Umbilical cord (tissue), 2 donors: Measurements from ENCODE around the gene USB1. TPM values are rescaled to one million over a fixed set of nuclear protein-coding genes. Genes with fewer than 3 reads are reported as not detected.
"Not testable (repeated sequence)": the region's sequence is repeated elsewhere in the genome, so short reads cannot be mapped to it uniquely, and the experiment has no call there.

Source experiments
- DNase-seq: peaks from one replicate; pipeline ENCODE4 v3.0.0-alpha.2; 2015; ENCODE audit warnings: low spot score
- total RNA-seq: library from RNA; depleted of rRNA; stranded (reverse); fragments of >200 nt; gene quantifications from one replicate; pipeline ENCODE4 v1.2.3, GENCODE V29; 2014; ENCODE audit warnings: low replicate concordance; ENCODE audit not compliant: insufficient read depth

The USB1 gene
- total RNA-seq, 1 donor from 2014 or later: 41.4 TPM

DNA sequence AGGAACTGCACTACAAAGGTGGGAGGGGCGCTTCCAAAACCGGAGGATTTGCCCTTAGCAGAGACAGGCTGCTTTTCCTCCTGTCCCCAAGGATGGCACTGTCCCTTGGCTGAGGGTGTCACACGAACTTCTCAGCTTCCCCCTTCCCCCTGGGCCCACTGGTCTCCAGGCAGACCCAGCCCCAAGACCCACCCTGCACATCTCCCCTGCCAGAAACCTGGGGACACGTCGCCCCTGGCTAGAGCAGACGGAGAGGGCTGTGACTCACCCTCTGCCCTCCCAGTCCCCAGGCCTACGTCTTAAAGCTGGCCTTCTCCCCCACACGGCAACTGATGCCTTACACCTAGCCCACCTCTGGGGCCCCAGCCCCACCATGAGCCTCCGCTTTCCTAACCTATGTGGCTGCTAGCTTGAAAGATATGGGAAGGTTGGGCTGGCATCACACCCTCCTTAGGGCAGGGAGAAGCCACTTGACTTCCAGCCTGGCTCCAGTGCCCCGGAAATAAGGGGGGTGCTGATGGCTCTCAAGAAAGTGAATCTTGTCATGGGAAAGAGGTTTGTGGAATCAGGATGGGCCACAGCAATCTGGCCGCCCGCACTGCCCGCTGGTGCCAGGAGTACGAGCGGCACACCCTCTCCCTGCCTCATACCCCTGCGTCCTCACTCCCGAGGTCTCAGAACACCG is 5.3 kb upstream of the USB1 start:
- no peak for DNase-seq

DNA sequence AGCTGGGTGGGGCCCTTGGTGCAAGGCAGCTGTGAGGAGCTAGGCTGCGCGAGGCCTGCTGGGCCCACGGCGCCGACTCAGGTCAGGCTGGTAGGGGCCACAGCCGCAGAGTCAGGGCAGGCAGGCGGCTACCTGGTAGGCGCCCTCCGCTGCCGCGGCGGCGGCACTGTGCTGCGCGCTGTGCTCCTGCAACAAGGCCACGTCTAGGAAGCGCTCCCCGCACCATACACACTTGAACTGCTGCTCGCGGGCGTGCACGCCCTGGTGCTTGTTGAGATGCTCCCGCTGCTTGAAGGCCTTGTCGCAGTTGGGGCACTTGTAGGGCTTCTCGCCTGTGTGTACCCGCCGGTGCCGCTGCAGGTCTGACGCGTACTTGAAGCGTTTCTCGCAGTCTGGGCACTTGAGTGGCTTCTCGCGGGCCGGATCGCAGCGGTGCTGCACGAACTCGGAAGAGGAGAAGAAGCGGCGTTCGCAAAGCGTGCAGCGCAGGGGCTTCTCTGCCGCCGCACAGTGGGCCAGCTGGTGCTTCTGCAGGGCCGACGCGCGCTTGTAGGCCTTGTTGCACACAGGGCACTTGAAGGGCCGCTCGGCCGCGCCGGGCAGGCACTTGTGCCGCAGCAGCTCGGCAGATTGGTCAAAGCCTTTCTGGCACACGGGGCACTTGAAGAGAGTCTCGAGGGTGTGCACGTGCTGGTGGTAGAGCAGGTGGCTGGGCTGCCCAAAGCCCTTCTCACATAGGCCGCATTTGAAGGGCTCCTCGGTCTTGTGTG is 4.6 kb upstream of the USB1 start:
- no peak for DNase-seq

DNA sequence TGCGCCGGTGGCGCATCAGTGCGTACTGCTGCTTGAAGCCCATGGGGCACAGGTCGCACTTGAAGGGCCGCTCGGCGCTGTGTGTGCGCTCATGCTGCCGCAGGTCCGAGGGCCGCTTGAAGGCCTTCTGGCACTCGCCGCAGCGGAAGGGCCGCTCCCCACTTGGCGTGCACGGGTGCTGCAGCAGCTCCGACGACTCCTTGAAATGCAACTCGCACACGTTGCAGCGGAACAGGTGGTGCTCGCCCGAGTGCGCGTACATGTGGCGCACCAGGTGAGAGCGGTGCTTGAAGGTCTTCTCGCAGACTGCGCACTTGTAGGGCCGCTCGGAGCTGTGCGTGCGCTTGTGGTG is 4.1 kb upstream of the USB1 start:
- no peak for DNase-seq

DNA sequence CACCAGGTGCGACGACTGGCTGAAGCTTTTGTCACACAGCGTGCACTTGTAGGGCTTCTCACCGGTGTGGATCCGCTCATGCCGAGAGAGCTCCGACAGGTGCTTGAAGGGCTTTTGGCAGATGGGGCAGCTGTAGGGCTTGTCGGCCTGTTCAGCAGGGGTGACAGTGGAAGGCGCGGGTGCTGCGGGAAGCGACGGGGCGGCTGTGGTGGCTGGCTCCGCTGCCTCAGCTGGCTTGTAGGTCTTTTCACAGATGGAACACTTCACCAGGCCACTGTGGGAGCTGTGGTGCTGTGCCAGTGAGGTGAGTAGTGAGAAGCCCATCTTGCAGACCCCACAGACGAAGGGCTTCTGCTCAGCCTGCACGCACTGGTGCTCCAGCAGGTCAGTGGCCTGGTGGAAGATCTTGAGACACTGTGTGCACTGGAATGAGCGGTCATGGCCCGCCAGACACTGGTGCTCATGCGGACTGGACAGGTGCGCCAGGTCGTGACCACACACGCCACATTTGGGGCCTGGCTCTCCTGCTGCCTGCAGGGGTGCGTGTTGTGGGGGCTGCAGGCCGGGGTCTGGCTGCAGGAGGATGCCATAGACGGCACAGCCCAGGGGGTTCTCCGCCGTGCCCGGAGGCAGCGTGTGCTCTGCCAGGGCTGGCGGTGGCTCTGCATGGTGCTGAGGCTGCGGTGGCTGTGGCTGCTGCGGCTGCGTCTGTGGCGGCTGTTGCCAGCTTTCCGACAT is 3.5 kb upstream of the USB1 start:
- DNase-seq: no peak

DNA sequence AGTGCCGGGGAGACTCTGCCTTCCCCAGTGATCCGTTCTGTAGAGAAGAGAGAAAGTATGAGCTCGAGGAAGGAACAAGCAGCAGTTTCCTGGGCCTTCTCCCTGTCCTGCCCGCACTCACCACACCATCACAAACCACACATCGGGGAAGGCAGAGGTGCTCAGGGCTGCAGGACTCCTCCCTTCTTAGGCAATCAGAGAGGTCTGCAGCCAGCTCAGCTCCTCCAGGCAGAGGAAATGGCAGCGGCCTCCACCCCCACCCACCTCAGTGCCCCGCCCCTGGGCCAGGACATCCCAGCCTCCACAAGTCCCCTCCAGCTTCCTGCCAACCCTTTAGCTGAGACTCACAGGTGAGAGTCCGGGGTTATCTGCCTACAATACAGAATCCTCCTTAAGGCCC is 2.7 kb upstream of the USB1 start:
- DNase-seq: no peak

DNA sequence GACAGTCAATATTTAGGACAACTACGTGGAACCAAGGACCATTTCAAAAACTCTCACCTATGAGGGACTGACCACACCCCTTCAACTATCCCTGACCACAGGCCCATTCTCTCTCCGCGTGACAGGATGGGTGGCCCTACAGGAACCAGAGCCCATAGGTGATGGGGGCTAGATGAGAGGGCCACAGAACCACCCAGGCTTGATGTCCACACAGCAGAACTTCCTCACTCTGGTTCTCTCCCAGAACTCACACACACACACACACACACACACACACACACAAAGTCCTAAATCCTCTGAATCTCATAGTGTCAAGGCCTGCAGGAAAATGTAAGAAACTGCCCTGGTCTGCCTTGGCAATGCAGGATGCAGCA is 2.2 kb upstream of the USB1 start:
- no peak for DNase-seq

DNA sequence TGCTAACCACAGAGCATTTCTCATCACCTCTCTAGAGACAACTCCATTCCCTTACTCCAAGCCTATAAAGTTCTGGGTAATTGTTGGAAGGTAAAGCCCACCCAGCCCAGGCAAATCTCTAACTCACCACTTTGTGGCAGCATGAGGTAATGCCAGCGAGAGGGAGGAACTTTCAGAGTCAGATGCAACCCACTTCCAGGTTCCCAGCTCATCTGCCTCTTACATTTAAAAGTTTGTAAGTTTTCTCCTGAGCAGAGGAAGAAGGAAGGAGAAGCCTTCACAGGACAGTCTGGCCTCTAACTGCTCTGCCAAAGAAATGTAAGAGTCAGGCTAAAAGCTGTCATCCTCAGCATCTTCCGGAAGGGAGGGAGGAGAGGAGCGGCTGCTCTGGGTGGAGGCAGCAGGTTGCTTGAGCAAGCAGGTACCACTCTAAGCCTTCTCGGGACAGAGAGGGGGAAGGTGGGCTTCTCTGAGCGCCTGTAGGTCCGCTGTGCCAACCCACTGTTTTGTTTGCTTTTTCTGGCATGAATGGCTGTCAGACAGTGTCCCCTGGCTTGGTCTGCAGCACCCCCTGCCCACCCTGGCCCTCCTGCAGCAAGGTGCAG is 1.7 kb upstream of the USB1 start:
- DNase-seq: peak; percentile 54

DNA sequence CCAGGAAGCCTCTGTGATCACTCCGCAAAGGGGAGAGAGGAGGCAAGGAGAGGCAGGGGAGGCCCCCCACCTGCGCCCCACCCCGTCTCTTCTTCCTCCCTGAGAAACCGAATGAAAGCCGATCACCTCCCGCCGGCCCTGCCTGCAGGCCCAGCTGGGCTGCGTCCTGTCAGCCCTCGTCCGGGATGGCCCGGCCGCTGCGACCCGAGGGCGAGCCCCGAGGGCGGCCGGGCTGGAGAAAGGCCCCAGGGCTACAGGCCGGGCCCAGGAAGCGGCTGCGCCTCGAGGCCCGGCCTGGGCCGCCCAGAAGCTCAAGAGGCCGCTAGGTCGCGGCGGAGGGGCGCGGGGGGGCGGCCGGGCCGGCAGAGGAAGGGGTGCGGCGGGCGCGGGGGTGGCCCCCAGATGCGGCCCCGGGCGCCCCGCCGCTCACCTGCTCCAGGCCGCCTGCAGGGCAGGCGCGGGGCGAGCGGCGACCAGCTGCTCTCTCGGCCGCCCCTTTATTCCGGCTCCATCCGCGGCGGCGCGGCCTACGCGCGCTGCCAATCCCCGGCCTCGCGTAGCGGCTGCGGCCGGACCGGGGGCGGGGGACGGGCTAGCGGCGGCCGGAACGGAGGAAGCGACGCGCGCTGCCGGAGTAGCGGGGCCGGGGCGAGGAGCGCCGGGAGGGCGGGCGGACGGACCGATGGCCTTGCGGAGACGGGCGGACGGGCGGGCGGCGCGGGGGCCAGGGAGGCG is 1.1 kb upstream of the USB1 start, which contains the start of gene ZNF319:
TSS of gene ZNF319 (minus strand) at position 702 of the 735 bp plus-strand sequence. CDS start 2,407 bp downstream, outside the sequence.
- no peak for DNase-seq

DNA sequence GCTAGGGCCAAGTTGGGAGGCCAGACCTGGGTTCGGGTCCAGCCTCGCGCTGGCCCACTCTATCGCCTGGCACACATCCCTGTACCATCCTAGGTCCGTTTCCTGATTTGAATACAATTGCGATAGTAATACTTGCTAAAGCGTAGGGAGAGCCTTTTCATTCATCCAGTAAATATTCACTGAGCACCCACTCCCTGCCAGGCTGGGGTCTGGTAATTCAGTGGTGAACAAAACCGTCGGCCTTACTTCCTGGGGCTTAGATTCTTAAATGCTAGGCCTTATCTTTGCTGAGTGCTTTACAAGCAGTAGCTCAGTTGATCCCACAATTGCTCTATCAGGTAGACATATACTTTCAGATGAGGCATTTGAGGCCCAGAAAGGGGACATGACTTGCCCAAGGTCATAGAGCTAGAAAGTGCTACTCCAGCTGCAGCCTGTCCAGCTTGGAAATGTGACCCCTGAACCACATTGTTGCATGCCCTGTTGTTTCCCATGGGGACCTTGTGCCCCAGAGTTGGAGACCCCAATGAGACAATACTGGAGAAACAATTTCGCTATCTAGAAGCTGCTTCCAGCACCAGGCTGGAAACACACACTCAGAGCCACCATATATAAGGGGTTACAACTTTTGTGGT is 691 bp downstream of the USB1 start:
- DNase-seq: no peak

DNA sequence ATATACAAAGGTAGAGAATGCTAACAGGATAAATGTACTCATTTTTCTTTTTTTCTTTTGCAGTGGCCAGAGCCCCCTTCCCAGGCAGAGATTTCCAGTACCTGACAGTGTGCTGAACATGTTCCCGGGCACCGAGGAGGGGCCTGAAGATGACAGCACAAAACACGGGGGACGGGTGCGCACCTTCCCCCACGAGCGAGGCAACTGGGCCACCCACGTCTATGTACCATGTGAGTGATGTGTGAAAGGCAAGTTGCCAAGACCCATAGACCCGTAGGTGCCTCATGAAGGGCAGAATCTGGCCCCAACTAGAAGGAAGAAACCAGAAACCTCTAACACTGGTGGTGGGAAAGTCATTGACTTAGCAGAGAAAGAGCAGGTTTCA is 1.2 kb downstream of the USB1 start:
- no peak for DNase-seq

DNA sequence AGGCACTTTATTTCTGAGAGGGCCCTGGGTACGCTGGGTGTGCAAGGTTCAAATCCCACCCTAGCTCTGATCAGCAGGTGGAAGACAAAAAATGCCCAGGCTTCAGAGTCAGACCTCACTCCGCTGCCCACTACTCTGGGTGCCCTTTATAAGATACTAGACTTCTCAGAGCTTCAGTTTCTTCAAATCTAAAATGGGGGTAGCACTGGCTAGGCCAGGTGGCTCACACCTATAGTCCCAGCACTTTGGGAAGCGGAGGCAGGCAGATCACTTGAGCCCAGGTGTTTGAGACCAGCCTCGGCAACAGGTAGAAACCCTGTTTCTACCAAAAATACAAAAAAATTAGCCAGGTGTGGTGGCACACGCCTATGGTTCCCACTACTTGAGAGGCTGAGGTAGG is 1.7 kb downstream of the USB1 start:
- DNase-seq: no peak

DNA sequence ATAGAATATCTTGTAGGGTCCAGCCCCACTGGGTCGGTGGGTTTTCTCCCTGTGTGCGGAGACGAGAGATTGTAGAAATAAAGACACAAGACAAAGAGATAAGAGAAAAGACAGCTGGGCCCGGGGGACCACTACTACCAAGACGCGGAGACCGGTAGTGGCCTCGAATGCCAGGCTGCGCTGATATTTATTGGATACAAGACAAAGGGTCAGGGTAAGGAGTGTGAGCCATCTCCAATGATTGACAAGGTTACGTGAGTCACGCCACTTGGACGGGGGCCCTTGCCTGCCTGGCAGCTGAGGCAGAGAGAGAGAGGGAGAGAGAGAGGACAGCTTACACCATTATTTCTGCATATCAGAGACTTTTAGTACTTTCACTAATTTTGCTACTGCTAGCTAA is 3.5 kb downstream of the USB1 start:
- DNase-seq: not testable (repeated sequence)

DNA sequence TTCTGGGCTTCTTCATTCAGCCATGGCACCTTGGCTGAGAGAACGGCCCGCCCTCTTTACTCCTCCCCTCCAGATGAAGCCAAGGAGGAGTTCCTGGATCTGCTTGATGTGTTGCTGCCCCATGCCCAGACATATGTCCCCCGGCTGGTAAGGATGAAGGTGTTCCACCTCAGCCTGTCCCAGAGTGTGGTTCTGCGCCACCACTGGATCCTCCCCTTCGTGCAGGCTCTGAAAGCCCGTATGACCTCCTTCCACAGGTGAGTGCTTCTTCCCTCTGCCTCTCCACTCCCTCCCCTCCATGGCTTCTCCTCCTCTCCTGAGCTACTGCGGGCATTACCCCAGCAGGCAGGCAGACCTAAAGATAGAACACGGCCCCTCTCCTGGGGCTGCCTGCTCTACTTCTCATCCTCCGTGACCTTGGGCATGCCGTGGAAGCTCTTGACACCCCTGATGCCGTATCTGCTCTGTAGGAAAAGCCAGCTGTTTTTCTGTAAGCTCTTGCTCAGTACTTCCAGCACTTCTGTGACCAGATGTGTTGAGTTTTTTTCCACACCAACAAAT is 8.7 kb downstream of the USB1 start:
- no peak for DNase-seq

DNA sequence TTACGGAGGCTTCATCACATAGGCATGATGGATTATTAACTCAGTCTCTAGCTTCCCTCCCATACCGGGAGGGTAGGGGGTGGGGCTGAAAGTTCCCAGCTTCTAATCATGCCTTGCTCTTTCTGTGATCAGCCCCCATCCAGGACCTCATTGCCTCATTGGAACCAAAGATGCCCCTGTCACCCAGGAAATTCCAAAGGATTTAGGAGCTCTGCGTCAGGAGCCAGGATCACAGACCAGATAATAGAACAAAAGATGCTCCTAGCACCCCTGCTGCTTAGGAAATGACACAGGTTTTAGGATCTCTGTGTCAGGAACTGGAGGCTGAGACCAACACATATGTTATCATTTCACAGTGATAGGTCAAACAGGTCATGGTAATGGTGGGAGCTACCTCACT is 9.7 kb downstream of the USB1 start:
- DNase-seq: no peak

DNA sequence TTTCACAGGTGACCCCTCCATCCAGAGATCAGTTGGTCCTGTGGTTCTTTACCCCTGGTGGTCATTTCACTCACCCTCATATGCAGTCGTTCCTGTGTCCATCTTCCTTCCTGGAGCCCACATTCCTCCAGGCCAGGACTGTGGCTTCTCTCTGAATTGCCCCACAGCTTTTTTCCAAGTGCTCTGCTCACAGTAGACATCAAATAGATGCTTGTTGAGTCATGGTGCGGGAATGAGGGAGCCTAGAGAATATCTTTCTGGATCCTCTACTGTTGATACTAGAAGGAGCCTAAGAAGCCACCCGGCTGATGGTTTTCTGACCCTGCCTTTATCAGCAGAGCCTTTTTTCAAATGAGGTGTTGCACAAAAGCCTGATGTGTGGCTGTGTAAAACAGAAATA is 10.4 kb downstream of the USB1 start:
- peak; percentile 71 for DNase-seq

DNA sequence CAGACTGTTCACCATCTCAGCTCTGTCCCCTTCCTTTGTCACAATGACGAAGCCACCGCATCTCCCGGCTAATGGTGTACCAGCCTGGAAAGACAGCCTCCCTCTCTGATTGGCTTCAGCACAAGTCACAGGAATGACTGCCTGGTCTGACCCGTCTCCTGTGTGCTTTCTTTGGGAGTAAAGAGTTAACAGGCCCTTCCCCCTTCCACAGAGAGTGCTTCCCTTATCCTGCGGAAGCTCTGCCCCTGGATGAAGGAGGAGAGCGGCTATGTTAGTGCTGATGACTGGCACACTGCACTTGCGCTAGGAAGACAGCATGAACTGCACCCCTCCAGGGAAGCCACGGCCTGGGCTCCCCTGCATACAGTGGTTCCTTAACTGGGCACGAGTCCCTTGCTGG is 11.3 kb downstream of the USB1 start:
- no peak for DNase-seq

DNA sequence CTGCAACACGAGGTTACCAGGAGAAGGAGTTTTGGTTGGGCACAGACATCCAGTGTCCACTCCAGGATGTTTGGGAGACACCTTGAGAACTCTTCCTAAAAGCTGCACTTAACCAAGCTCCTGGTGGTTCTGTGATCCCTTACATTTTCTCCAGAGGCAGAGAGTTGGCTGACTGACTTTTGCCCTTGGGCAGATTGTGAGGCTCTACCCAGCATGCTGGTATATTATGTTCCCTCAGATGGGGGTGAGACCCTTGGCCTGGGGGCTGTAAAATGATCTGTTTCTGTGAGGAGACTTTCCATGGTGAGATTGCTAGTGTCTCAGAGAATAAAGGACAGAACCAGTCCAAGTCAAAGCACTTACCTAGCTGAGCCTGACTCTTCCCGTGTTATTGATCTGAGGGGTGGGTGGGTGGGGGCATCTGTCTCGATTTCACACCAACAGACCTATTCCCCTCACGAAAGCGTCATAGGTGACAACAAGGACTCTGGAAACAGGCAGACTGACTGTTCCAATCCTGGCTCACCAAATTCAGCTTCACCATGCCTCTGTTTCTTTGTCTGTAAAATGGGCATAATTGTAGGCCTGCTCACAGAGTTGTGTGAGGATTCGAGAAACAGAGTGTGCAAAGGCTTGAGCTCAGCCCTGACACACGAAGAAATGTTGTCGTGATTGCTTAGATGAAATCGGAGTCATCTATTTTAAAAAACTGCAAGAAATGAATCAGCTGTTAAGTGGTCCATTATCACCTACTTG is 12.2 kb downstream of the USB1 start:
- DNase-seq: no peak

DNA sequence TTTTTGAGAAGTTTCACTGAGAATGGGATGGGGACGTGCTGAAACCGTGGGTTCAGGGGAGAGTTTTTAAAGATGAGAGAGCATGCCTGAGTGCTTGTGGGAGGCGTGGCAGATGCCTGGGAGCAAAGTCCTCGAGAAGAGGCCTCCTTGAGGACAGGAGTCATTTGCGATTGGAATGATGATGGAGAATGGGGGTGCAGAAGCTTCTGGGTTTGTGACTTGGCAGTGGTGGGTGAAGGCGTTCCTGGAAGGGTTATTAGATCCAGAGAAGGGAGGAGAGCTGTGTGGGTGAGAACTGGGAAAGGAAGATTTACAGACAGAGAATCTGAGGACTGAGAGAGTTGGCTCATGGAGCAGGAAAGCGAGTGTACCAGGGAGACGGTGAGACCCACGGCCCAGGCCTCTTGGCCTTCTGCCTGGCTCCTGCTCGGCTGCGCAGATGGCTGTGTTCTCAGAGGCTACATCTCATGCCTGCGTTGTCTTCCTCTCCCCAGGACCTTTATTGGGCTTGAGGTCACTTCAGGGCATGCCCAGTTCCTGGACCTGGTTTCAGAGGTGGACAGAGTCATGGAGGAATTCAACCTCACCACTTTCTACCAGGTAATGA is 15.7 kb downstream of the USB1 start:
- no peak for DNase-seq

DNA sequence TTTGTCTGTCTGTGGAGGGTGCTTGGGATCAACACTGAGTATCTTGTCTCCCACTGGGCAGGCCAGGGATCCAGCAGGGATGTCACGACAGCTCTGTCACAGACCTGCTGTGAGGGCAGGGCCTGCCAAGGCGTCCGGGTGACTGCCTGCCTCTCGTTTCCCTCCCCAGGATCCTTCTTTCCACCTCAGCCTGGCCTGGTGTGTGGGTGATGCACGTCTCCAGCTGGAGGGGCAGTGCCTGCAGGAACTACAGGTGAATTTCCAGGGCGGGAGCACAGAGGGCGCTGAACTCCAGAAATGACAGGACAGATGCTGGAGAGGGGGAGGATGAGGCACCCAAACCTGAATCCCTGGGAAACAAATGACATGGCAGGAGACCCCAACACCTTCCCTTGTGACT is 17.6 kb downstream of the USB1 start:
- DNase-seq: no peak
